ENCODE measurements around the gene DPM3. TPM values are rescaled to one million over a fixed set of nuclear protein-coding genes. Genes with fewer than 3 reads are reported as not detected.
"Not testable (repeated sequence)": the region's sequence is repeated elsewhere in the genome, so short reads cannot be mapped to it uniquely, and the experiment has no call there.

Gene DPM3
- total and polyA plus RNA-seq, 11 donors = 46.1 to 216 (median 61.0) TPM

- 3 to 9% (median 4%) methylated on average over 21 to 28 of the region's 28 CpGs for WGBS, 4 donors
- peaks cover 0 to 31% (median 24%) of the 10 kb centered on the region in 9 donors for H3K36me3 ChIP-seq
- ATAC-seq (peak; percentile 77 to 83 (median 80)), DNase-seq (peak; percentile 90 to 94 (median 92))
- H3K27me3 ChIP-seq = peaks cover 0 to 8% (median 0%) of the 10 kb centered on the region in 9 donors
- H3K4me3 ChIP-seq = peak overlapping the region in 8 of 12 donors; percentile 1 to 36 (median 26)
- intact Hi-C loops (cut with DNase I) = loop anchor here (1.0 to 5.0 kb wide), 9 partner anchors 39 to 76 kb away; partner anchors contain the start of gene EFNA1 (in 4 of the 10)
- TF ChIP-seq POLR2A (IDR thresholded peaks at IDR 0.05) (no peak), CTCF (IDR thresholded peaks at IDR 0.05) (peak; percentile 81 to 93 (median 90))
- H3K9me3 ChIP-seq = peaks cover 0 to 9% (median 0%) of the 10 kb centered on the region in 12 donors
- H3K27ac ChIP-seq = peak overlapping the region in 11 of 12 donors; percentile 67 to 88 (median 76)
- H3K4me1 ChIP-seq = peaks cover 0 to 38% (median 32%) of the 10 kb centered on the region in 12 donors
Observed at GRCh38 chr1:155167166-155168104, 27.1 kb upstream of the DPM3 start.

GRCh38 chr1:155166471-155167165 lies 26.3 kb upstream of the DPM3 start:
- Histone ChIP-seq H3K4me3 (peak overlapping the region in 8 of 12 donors; percentile 1 to 36 (median 26)), H3K27me3 (peaks cover 0 to 8% (median 0%) of the 10 kb centered on the region in 9 donors), H3K9me3 (peaks cover 0 to 9% (median 0%) of the 10 kb centered on the region in 12 donors), H3K36me3 (peaks cover 0 to 29% (median 24%) of the 10 kb centered on the region in 9 donors), H3K27ac (peak overlapping the region; percentile 67 to 88 (median 76)), H3K4me1 (peaks cover 0 to 31% (median 26%) of the 10 kb centered on the region in 12 donors)
- no peak for TF ChIP-seq CTCF (IDR thresholded peaks at IDR 0.05)
- no peak for TF ChIP-seq POLR2A (IDR thresholded peaks at IDR 0.05)
- 16 to 34% (median 29%) methylated on average over 22 to 27 of the region's 27 CpGs for WGBS, 4 donors
- DNase-seq (peak; percentile 85 to 90 (median 87)), ATAC-seq (peak; percentile 57 to 84 (median 74))
- intact Hi-C loops (cut with DNase I) = loop anchor here (1.0 to 5.0 kb wide), 8 partner anchors 38 to 75 kb away; partner anchors contain the start of gene EFNA1 (in 4 of the 10)

DNA sequence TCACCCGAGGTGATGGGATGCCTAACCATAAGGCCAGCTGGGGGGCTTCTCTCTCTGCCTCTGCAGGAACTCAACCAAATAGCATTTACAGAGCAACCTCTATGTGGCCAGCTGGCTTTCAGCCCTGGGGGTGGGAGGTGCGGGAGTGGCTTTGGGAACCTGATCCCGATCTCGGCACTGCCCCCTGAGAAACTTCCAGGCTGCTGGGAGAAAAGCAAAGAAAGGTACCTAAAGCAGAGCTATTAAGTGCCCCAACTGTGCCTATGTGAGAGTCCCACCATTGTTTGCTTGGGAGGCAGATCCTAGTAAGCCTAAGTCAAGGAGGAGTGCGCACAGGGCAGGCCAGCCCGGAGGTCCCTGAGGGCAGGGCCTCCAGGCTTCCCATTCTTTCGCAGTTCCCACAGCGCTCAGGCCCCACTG lies 25.7 kb upstream of the DPM3 start:
- ATAC-seq = no peak
- H3K4me3 ChIP-seq = peak overlapping the region in 8 of 12 donors; percentile 1 to 36 (median 18)
- H3K9me3 ChIP-seq = peaks cover 0 to 9% (median 0%) of the 10 kb centered on the region in 12 donors
- peak in 2 of 5 donors; percentile 19 to 40 for DNase-seq
- intact Hi-C loops (cut with DNase I) = loop anchor here in 9 of 10 donors (2.0 to 5.0 kb wide), 4 partner anchors 37 to 73 kb away; partner anchors contain the start of gene EFNA1 (in 4 of the 9)
- peaks cover 0 to 31% (median 25%) of the 10 kb centered on the region in 12 donors for H3K4me1 ChIP-seq
- peaks cover 0 to 8% (median 0%) of the 10 kb centered on the region in 9 donors for H3K27me3 ChIP-seq
- 18 to 41% (median 32%) methylated on average over 7 to 8 of the region's 8 CpGs for WGBS, 4 donors
- no peak for TF ChIP-seq POLR2A (IDR thresholded peaks at IDR 0.05)
- no peak for TF ChIP-seq CTCF (IDR thresholded peaks at IDR 0.05)
- H3K27ac ChIP-seq = peak overlapping the region; percentile 67 to 88 (median 76)
- H3K36me3 ChIP-seq = peaks cover 0 to 25% (median 22%) of the 10 kb centered on the region in 9 donors

- not testable (repeated sequence) for H3K27me3 ChIP-seq, ATAC-seq, H3K27ac ChIP-seq, H3K4me3 ChIP-seq, DNase-seq, H3K9me3 ChIP-seq
- intact Hi-C loops (cut with DNase I) = loop anchor here in 3 of 10 donors (5.0 kb wide), 1 partner anchor 37 kb away; the partner anchor contains the start of gene EFNA1 (in 3 of the 3)
- 93 to 98% (median 96%) methylated on average over 11 of the region's 11 CpGs for WGBS, 4 donors
- peaks cover 0 to 13% (median 10%) of the 10 kb centered on the region in 9 donors for H3K36me3 ChIP-seq
- peaks cover 0 to 31% (median 25%) of the 10 kb centered on the region in 12 donors for H3K4me1 ChIP-seq
Observed at GRCh38 chr1:155164625-155165024, 24.3 kb upstream of the DPM3 start.

- DNase-seq; H3K36me3 ChIP-seq; H3K27me3 ChIP-seq; ATAC-seq; intact Hi-C loops (cut with DNase I); H3K27ac ChIP-seq; H3K4me3 ChIP-seq; H3K9me3 ChIP-seq: not testable (repeated sequence)
- H3K4me1 ChIP-seq = peaks cover 0 to 31% (median 25%) of the 10 kb centered on the region in 12 donors
- 96 to 99% (median 98%) methylated on average over 4 of the region's 4 CpGs for WGBS, 4 donors
Observed at GRCh38 chr1:155163785-155164184, 23.5 kb upstream of the DPM3 start.

- 98 to 100% (median 99%) methylated on average over 6 of the region's 6 CpGs for WGBS, 4 donors
- ATAC-seq; H3K27ac ChIP-seq; H3K36me3 ChIP-seq; H3K9me3 ChIP-seq; H3K27me3 ChIP-seq; DNase-seq; H3K4me3 ChIP-seq; intact Hi-C loops (cut with DNase I): not testable (repeated sequence)
- H3K4me1 ChIP-seq = peaks cover 0 to 26% (median 21%) of the 10 kb centered on the region in 12 donors
Observed at GRCh38 chr1:155162631-155163030, 22.3 kb upstream of the DPM3 start.
